ENCODE measurements around the gene CDCA7L. TPM values are rescaled to one million over a fixed set of nuclear protein-coding genes. Genes with fewer than 3 reads are reported as not detected.

CDCA7L gene
- total and polyA plus RNA-seq, 4 donors = 2.2 to 22.6 (median 5.4) TPM

- Histone ChIP-seq H3K4me1 (ENCODE audit: control insufficient read depth in 4 of 4, insufficient read depth in 4 of 4, low read length in 3 of 4) (no peaks in the 10 kb centered on the region), H3K27ac (ENCODE audit: low read depth in 1 of 2, low read length in 2 of 2) (no peak overlapping the region), H3K36me3 (ENCODE audit: control insufficient read depth in 4 of 4, insufficient read depth in 3 of 4, low read depth in 1 of 4, low read length in 3 of 4) (peaks cover 0 to 11% (median 3%) of the 10 kb centered on the region in 4 donors), H3K9ac (ENCODE audit: low read depth in 1 of 2, low read length in 2 of 2) (no peak overlapping the region), H3K27me3 (ENCODE audit: control insufficient read depth in 4 of 4, insufficient read depth in 4 of 4, low read length in 3 of 4) (no peaks in the 10 kb centered on the region), H3K4me3 (ENCODE audit: low read depth in 1 of 3, low read length in 3 of 3) (no peak overlapping the region), H3K9me3 (ENCODE audit: control insufficient read depth in 4 of 4, low read length in 3 of 4) (no peaks in the 10 kb centered on the region)
- no peak for TF ChIP-seq ZBTB33 (IDR thresholded peaks at IDR 0.05)
- no peak for TF ChIP-seq TAF1 (conservative IDR thresholded peaks at IDR 0.05)
- no peak for TF ChIP-seq HNF4G (IDR thresholded peaks at IDR 0.05)
- no peak for TF ChIP-seq SP1 (IDR thresholded peaks at IDR 0.05)
- TF ChIP-seq MAX (IDR thresholded peaks at IDR 0.05) = no peak
- no peak for DNase-seq (ENCODE audit: low spot score)
- 97% methylated on average over 3 of the region's 3 CpGs for WGBS
Observed at GRCh38 chr7:21915140-21915539, 30.6 kb downstream of the CDCA7L start.

- no peak overlapping the region for H3K4me3 ChIP-seq (ENCODE audit: low read depth in 1 of 3, low read length in 3 of 3)
- no peak for TF ChIP-seq RXRA (IDR thresholded peaks at IDR 0.05)
- TF ChIP-seq NR2F2 (IDR thresholded peaks at IDR 0.05) = no peak
- no peak for TF ChIP-seq CTCF (IDR thresholded peaks at IDR 0.05; ENCODE audit: low read depth, low read length, missing input control)
- no peak for TF ChIP-seq YY1 (IDR thresholded peaks at IDR 0.05)
- no peak for TF ChIP-seq FOXA2 (IDR thresholded peaks at IDR 0.05)
- no peak for TF ChIP-seq HNF4G (IDR thresholded peaks at IDR 0.05)
- no peak for TF ChIP-seq EGR1 (IDR thresholded peaks at IDR 0.05; ENCODE audit: low read depth in 2 of 2)
- TF ChIP-seq HNF4A (conservative IDR thresholded peaks at IDR 0.05) = no peak
- TF ChIP-seq ZBTB33 (IDR thresholded peaks at IDR 0.05) = no peak
- no peak for TF ChIP-seq SP1 (IDR thresholded peaks at IDR 0.05)
- no peak for TF ChIP-seq REST (IDR thresholded peaks at IDR 0.05)
- TF ChIP-seq MAX (IDR thresholded peaks at IDR 0.05) = no peak
- no peak for TF ChIP-seq TAF1 (conservative IDR thresholded peaks at IDR 0.05)
- TF ChIP-seq GABPA (IDR thresholded peaks at IDR 0.05 in 1 of 2, conservative IDR thresholded peaks at IDR 0.05 in 1 of 2) = no peak
- no peak for TF ChIP-seq RAD21 (IDR thresholded peaks at IDR 0.05)
- no peak for TF ChIP-seq JUND (IDR thresholded peaks at IDR 0.05)
- no peak for TF ChIP-seq ATF3 (IDR thresholded peaks at IDR 0.05)
- no peak for TF ChIP-seq FOXA1 (IDR thresholded peaks at IDR 0.05)
- no peaks in the 10 kb centered on the region for H3K9me3 ChIP-seq (ENCODE audit: control insufficient read depth in 4 of 4, low read length in 3 of 4)
- no peaks in the 10 kb centered on the region for H3K27me3 ChIP-seq (ENCODE audit: control insufficient read depth in 4 of 4, insufficient read depth in 4 of 4, low read length in 3 of 4)
- H3K36me3 ChIP-seq (ENCODE audit: control insufficient read depth in 4 of 4, insufficient read depth in 3 of 4, low read depth in 1 of 4, low read length in 3 of 4) = peaks cover 0 to 11% (median 3%) of the 10 kb centered on the region in 4 donors
- H3K4me1 ChIP-seq (ENCODE audit: control insufficient read depth in 4 of 4, insufficient read depth in 4 of 4, low read length in 3 of 4) = no peaks in the 10 kb centered on the region
- no peak for DNase-seq (ENCODE audit: low spot score)
- 97% methylated on average over 5 of the region's 5 CpGs for WGBS
- H3K27ac ChIP-seq (ENCODE audit: low read depth in 1 of 2, low read length in 2 of 2) = no peak overlapping the region
- no peak overlapping the region for H3K9ac ChIP-seq (ENCODE audit: low read depth in 1 of 2, low read length in 2 of 2)
Observed at GRCh38 chr7:21914671-21915070, 31.0 kb downstream of the CDCA7L start.

Measured in liver (tissue), 9 donors.